GM12864 (cell line): ENCODE data around the gene EDNRA.

Experiments
- DNase-seq: peaks from one replicate; pipeline ENCODE4 v3.0.0-alpha.2; 2011; ENCODE audit warnings: low read depth
- H3K4me3 ChIP-seq: 2 replicates; pipeline ENCODE4 v1.5.1; 2011; ENCODE audit warnings: mild to moderate bottlenecking, low read depth, low read length, control low read depth
- CTCF ChIP-seq: IDR thresholded peaks from 2 replicates; pipeline ENCODE4 v1.5.1; 2011; ENCODE audit warnings: low read depth, mild to moderate bottlenecking, moderate library complexity, low read length, control low read depth, inconsistent platforms; ENCODE audit errors: missing control alignments

EDNRA gene

GRCh38 chr4:147591106-147591505, 110.2 kb downstream of the EDNRA start:
- no peak for TF ChIP-seq CTCF
- DNase-seq = no peak
- no peak overlapping the region for H3K4me3 ChIP-seq

GRCh38 chr4:147594107-147594506, 113.2 kb downstream of the EDNRA start:
- no peak overlapping the region for H3K4me3 ChIP-seq
- DNase-seq = no peak
- TF ChIP-seq CTCF = no peak
